ENCODE measurements around the gene CREBZF. TPM values are rescaled to one million over a fixed set of nuclear protein-coding genes. Genes with fewer than 3 reads are reported as not detected.
A peak's percentile ranks its signal among the peaks of the same experiment; 100 is the strongest.
"Not testable (repeated sequence)": the region's sequence is repeated elsewhere in the genome, so short reads cannot be mapped to it uniquely, and the experiment has no call there.

The CREBZF gene
- total RNA-seq, 3 donors from 2014 or later = 37.6 to 45.6 (median 40.7) TPM

- no peak for ATAC-seq
Measured at GRCh38 chr11:85626496-85626895, 38.4 kb downstream of the CREBZF start.

GRCh38 chr11:85620256-85620655, 44.7 kb downstream of the CREBZF start:
- Histone ChIP-seq H3K4me3 (no peak overlapping the region), H3K4me1 (ENCODE audit: low read depth) (no peaks in the 10 kb centered on the region), H3K36me3 (ENCODE audit: low read depth) (no peaks in the 10 kb centered on the region), H3K9me3 (no peaks in the 10 kb centered on the region)
- ATAC-seq = no peak
- intact Hi-C loops (cut with DNase I, micrococcal nuclease) = no loop called here
- no peak for DNase-seq
- TF ChIP-seq CTCF (IDR thresholded peaks at IDR 0.05) = no peak

More at GRCh38 chr11:85626496-85626895, 38.4 kb downstream of the CREBZF start:
- Histone ChIP-seq H3K36me3 (ENCODE audit: low read depth) (no peaks in the 10 kb centered on the region), H3K4me3 (no peak overlapping the region), H3K4me1 (ENCODE audit: low read depth) (peaks cover 11% of the 10 kb centered on the region), H3K9me3 (no peaks in the 10 kb centered on the region)
- no peak for TF ChIP-seq CTCF (IDR thresholded peaks at IDR 0.05)
- DNase-seq = peak in 1 of 3 donors; percentile 14
- intact Hi-C loops (cut with DNase I, micrococcal nuclease) = no loop called here

- H3K36me3 ChIP-seq (ENCODE audit: low read depth) = no peaks in the 10 kb centered on the region
- DNase-seq = no peak
- H3K9me3 ChIP-seq = no peaks in the 10 kb centered on the region
- no peak for ATAC-seq
- no peaks in the 10 kb centered on the region for H3K4me1 ChIP-seq (ENCODE audit: low read depth)
- H3K4me3 ChIP-seq = no peak overlapping the region
- intact Hi-C loops (cut with DNase I, micrococcal nuclease) = no loop called here
- TF ChIP-seq CTCF (IDR thresholded peaks at IDR 0.05) = no peak
Measured at GRCh38 chr11:85619499-85619898, 45.4 kb downstream of the CREBZF start.

GRCh38 chr11:85611643-85612042, 53.3 kb downstream of the CREBZF start:
- DNase-seq; H3K4me1 ChIP-seq (ENCODE audit: low read depth); H3K9me3 ChIP-seq; H3K36me3 ChIP-seq (ENCODE audit: low read depth); H3K4me3 ChIP-seq; ATAC-seq; intact Hi-C loops (cut with DNase I, micrococcal nuclease): not testable (repeated sequence)

Other genes starting within 250 kb of the CREBZF start
- gene DLG2, start 37.8 kb downstream of the CREBZF start, total RNA-seq = 10 to 100 TPM in 1 of 3 donors, 1 to 10 TPM in 2; 2.1 to 11.1 (median 2.4) TPM
- 10 to 100 TPM; 35.3 to 44.1 (median 38.7) TPM for gene TMEM126B, start 36.5 kb downstream of the CREBZF start, total RNA-seq
- 10 to 100 TPM; 18.8 to 25.8 (median 19.4) TPM for gene TMEM126A, start 17.2 kb downstream of the CREBZF start, total RNA-seq
- gene CCDC89, start 21.1 kb upstream of the CREBZF start, total RNA-seq = 1 to 10 TPM; 4.1 to 6.4 (median 4.1) TPM
- 100 to 1,000 TPM; 150 to 502 (median 282) TPM for gene SYTL2, start 146.0 kb upstream of the CREBZF start, total RNA-seq
- not detected for gene CCDC83, start 190.3 kb upstream of the CREBZF start, total RNA-seq